HepG2 (cell line): ENCODE data around the gene SP7.

Experiments
- ADNP ChIP-seq: sonication (generic); formaldehyde crosslinking; IDR thresholded peaks from 2 replicates; pipeline ENCODE4 v1.4.0; 2020; ENCODE audit warnings: missing genetic modification reagents
- CREB1 ChIP-seq, 2 experiments: fragments of 450-650 bp in 1 of 2; IDR thresholded peaks; 2 replicates each; pipeline ENCODE4 v1.6.1; 2016 to 2017; ENCODE audit warnings: control low read depth in 1 of 2, mild to moderate bottlenecking in 1 of 2, missing compliant biosample characterization in 1 of 2, missing genetic modification characterization in 1 of 2
- CTCF ChIP-seq: sonication (generic); formaldehyde crosslinking; IDR thresholded peaks from 2 replicates; pipeline ENCODE4 v1.5.0; 2020; ENCODE audit warnings: mild to moderate bottlenecking, missing genetic modification reagents, moderate library complexity
- EZH2 ChIP-seq: conservative IDR thresholded peaks from 2 replicates; pipeline ENCODE4 v1.6.1; 2012; ENCODE audit warnings: mild to moderate bottlenecking, low read depth, low read length, moderate library complexity
- HIC2 ChIP-seq: sonication (generic); formaldehyde crosslinking; IDR thresholded peaks from 2 replicates; pipeline ENCODE4 v1.9.0; 2022; ENCODE audit warnings: low read depth, missing genetic modification reagents
- JUND ChIP-seq: sonication (generic); formaldehyde crosslinking; IDR thresholded peaks from 2 replicates; pipeline ENCODE4 v1.8.0; 2022; ENCODE audit warnings: mild to moderate bottlenecking, missing genetic modification reagents
- MTA3 ChIP-seq: sonication (generic); formaldehyde crosslinking; IDR thresholded peaks from 2 replicates; pipeline ENCODE4 v1.4.0; 2020; ENCODE audit warnings: missing genetic modification reagents
- NR2F2 ChIP-seq: IDR thresholded peaks from 2 replicates; pipeline ENCODE4 v1.6.1; 2012; ENCODE audit warnings: low read depth, inconsistent platforms, borderline replicate concordance
- POLR2A ChIP-seq, 2 experiments: IDR thresholded peaks; 2 replicates each; pipeline ENCODE4 v1.6.1; 2011; ENCODE audit warnings: low read depth in 2 of 2, low read length in 2 of 2, mild to moderate bottlenecking in 1 of 2, moderate library complexity in 1 of 2; ENCODE audit not compliant: insufficient read depth in 1 of 2
- SIN3A ChIP-seq: IDR thresholded peaks from 2 replicates; pipeline ENCODE4 v1.6.1; 2011; ENCODE audit warnings: low read depth, mild to moderate bottlenecking, control low read depth, low read length, borderline replicate concordance
- SRF ChIP-seq: IDR thresholded peaks from 2 replicates; pipeline ENCODE4 v1.6.1; 2011; ENCODE audit warnings: mild to moderate bottlenecking, low read depth, low read length, moderate library complexity
- ZBTB21 ChIP-seq: sonication (generic); formaldehyde crosslinking; IDR thresholded peaks from 2 replicates; pipeline ENCODE4 v1.4.0; 2020; ENCODE audit warnings: missing genetic modification reagents
- ZNF17 ChIP-seq: sonication (generic); formaldehyde crosslinking; IDR thresholded peaks from 2 replicates; pipeline ENCODE4 v1.5.0; 2020; ENCODE audit warnings: mild to moderate bottlenecking, missing genetic modification reagents
- TF ChIP-seq, protein P1 (sequence below): IDR thresholded peaks from 2 replicates; pipeline ENCODE4 v1.6.1; 2012; ENCODE audit warnings: low read length, improper control_type of control experiment

DNA sequence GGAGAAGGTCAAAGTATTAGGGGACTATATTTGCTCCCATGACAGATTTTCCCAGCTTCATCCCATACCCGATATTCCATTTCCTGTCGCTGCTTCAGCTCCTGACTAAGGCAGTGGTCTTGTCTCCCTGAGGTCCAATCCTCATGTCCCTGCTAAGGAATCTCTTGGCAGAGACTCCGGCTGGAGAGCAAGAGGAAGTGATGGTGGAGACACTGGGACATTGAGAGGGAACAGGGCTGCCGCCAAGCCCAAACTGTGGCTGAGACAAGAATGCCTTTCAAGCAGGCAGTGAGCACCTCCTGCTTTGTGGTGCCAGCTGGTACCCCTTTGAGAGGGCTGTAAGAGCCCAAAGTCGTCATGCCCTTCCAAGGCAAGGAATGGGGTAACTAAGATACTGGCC, 5.5 kb downstream of the SP7 start:
- TF ChIP-seq EZH2 (no peak), ZNF17 (no peak), POLR2A (IDR thresholded peaks at IDR 0.05; ENCODE audit: insufficient read depth in 1 of 2, low read depth in 2 of 2, low read length in 2 of 2) (no peak), SIN3A (no peak), JUND (CRISPR knock-in tag) (no peak), ADNP (CRISPR knock-in tag) (no peak), CTCF (CRISPR knock-in tag) (no peak), MTA3 (no peak), NR2F2 (no peak), HIC2 (no peak), SRF (no peak), CREB1 (IDR thresholded peaks at IDR 0.05) (no peak), CREB1 (CRISPR knock-in tag; IDR thresholded peaks at IDR 0.05) (no peak), ZBTB21 (CRISPR knock-in tag) (no peak)
- TF ChIP-seq, protein P1, sequence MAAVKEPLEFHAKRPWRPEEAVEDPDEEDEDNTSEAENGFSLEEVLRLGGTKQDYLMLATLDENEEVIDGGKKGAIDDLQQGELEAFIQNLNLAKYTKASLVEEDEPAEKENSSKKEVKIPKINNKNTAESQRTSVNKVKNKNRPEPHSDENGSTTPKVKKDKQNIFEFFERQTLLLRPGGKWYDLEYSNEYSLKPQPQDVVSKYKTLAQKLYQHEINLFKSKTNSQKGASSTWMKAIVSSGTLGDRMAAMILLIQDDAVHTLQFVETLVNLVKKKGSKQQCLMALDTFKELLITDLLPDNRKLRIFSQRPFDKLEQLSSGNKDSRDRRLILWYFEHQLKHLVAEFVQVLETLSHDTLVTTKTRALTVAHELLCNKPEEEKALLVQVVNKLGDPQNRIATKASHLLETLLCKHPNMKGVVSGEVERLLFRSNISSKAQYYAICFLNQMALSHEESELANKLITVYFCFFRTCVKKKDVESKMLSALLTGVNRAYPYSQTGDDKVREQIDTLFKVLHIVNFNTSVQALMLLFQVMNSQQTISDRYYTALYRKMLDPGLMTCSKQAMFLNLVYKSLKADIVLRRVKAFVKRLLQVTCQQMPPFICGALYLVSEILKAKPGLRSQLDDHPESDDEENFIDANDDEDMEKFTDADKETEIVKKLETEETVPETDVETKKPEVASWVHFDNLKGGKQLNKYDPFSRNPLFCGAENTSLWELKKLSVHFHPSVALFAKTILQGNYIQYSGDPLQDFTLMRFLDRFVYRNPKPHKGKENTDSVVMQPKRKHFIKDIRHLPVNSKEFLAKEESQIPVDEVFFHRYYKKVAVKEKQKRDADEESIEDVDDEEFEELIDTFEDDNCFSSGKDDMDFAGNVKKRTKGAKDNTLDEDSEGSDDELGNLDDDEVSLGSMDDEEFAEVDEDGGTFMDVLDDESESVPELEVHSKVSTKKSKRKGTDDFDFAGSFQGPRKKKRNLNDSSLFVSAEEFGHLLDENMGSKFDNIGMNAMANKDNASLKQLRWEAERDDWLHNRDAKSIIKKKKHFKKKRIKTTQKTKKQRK: no peak
